Hematopoietic multipotent progenitor cell treated with erythropoietin and hydrocortisone succinate and interleukin-3 and kit ligand, for 17 days (in vitro differentiated cells): Measurements from ENCODE around the gene GPR108.
A peak's percentile ranks its signal among the peaks of the same experiment; 100 is the strongest.

Experiments
- DNase-seq: peaks from one replicate; pipeline ENCODE4 v3.0.0-alpha.2; 2015; ENCODE audit warnings: low spot score

The GPR108 gene

DNA sequence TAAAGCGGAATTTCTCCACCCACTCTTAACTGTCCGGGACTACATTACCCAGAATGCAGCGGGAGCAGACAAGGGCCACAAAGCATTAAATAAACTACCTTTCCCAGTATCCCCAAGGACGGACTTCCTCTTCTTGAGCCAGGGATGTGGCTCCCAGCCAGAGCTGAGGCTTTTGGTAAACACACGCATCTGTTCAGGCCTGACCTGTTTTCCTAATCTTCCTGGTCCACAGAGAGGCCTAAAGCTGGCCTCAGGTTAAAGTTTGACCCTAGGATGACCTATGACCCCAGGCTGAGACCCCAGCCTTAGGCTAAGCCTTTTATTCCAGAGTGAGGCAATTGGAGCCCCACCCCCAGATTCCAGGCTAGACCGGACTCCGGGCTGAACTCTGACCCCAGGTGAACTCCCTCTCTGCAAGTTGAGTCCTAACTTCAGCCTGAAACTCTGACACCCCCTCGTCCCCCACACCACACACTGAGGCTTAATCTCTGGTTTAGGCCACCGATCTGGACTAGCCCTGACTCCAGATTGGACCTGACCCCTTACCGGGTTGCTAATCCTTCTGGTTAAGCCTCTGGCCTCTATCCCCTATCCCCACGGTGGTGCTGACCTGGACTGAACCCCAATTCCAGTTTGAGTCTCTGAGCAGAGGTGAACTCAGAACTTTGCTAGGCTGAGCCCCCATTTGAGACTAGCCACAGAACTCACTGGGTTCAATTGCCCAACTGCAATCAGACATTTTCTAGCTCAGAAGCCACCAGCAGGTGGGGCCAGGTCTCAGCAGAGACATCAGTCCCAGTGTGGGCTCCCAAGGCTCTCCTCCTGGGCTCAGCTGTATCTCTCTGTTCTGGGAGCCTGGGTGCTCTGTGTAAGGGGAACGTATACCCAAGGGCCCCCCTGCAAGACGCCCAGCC is 750 bp upstream of the GPR108 start:
- peak; percentile 87 for DNase-seq

DNA sequence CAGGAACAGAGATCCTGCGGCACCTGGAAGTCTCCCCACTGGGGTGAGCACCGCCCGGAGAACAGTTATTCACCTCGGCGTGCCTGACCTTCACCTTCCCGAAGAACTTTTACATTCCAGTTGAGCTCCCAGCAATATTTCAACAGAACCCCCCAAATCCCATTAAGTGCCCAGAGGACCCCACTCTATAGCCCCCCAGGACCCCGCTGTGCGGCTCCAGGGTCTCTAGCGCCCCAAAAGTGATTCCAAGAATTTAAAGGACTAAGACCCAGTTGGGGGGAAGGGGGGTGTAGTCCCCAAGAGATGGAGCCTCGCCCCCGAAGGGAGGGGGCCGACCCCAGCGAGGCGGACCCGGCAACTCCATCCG is 480 bp downstream of the GPR108 start:
- no peak for DNase-seq

DNA sequence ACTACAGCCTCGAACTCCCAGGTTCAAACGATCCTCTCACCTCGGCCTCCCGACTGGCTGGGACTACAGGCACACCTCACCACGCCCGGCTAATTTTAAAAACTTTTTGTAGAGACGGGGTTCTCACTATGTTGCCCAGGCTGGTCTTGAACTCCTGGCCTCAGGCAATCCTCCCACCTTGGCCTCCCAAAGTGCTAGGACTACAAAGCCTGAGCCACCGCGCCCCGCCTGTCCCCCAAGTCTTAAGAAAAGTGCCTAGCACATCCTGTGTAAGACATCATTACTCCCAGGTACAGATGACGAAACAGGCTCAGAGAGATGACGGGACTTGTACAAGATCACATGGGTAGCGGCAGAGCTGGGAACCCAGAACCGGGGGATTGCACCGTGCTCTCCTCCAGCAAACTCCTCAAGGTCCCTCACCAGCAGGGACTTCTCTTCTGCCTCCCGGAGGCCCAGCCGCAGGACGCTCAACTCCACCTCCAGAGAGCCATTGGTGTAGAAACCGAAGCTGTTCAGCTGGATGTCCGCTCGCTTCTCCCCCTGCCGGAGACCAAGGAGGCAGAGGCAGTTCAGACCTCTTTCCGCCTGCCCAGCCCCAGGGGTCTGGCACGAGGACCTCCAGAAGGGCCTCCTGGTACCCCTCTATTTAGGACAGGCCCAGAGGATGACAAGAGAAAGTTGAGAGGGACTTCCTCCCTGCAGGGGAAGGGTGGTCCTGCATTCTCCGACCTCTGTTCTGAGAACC is 1.0 kb downstream of the GPR108 start:
- peak; percentile 62 for DNase-seq

DNA sequence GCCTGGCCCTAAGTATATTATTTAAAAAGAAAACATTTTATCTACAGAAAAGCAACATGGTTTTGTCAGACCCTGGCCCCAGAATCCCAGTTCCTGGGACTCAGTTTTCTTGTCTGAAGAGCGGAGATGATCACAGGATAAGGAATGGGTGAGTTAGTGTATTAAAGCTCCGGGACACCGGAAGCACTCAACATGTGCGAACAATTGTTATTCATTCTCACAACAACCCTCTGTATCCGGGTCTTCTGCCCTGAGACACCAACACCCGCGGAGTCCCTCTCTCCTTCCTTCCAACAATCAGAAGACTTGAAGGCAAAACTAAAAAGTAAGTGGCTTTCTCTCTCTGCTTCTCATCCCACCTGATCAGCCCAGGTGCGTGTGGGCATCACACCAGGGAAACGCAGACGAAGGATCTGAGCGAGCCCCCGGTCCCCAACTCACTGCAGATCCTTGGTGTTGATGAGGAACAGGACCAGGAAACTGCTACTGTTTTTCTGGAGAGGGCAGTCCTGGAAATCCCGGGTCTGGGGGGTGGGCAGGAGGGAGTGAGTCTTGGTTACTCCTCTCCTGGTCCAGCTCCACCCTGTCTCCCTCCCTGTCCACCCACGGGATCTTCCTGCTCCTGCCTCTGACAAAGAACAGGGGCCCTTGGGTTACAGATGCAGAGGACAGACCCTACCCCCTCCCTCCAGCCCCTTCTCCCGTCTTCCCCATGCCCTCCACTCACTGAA is 2.0 kb downstream of the GPR108 start:
- DNase-seq, result no peak

DNA sequence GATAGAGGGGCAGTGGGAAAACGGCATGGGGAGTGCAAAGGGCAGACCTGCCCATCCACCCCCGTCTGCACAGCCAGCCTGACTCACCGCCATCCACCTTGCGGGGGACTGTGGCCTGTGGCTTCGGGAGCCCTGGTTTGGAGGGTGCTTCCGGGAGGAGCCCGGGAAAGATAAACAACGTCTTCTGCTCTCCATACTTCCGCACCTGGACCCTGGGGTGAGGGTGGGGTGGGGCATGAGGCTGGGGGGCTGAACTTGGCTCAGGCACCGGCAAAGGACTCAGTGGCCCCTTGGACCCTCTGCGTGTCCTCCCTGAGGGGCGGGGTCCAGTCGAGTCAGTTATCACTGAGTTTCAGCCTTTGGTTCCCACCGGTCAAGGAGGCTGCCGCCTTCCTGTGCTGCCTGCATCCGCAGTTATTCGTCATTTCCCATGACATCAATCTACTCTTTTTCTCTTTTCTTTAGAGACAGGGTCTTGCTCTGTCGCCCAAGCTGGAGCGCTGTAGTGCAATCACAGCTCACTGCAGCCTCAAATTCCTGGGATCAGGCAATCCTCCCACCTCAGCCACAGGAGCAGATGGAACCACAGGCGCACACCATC is 3.2 kb downstream of the GPR108 start:
- no peak for DNase-seq

DNA sequence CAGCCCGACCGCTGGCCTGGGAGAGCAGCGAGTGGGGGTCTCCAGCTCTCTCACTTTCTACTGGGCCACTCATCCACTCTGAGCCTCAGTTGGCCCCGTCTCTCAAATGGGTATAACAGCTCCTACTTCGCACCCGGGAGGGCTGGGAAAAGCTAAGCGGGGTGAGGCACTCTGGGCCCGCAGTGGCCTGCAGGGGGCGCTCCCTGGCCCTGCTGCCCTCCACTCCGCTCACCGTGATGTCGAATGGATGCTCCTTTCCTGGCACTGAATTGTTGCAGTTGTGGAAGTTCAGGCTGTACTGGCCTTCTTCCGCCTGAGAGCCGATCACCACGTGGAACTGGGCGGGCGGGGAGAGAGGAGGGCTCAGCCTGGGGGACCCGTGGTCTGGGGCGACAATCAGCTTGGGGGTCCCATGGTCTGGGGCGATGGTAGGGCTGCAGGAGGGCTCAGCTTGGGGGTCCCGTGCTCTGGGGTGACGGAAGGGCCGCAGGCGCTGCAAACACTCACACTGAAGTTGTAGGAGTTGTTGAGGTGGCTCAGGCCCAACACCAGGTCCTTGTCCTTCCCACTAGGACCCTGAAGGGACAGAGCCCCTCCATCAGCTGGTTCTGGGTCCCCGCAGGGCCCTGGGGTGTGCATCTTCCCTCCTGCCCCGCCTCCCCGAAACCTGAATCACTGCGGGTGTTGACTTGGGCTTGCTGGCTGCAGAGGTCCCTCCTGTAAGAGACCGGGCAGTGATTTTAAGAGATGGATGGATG is 3.9 kb downstream of the GPR108 start:
- no peak for DNase-seq

DNA sequence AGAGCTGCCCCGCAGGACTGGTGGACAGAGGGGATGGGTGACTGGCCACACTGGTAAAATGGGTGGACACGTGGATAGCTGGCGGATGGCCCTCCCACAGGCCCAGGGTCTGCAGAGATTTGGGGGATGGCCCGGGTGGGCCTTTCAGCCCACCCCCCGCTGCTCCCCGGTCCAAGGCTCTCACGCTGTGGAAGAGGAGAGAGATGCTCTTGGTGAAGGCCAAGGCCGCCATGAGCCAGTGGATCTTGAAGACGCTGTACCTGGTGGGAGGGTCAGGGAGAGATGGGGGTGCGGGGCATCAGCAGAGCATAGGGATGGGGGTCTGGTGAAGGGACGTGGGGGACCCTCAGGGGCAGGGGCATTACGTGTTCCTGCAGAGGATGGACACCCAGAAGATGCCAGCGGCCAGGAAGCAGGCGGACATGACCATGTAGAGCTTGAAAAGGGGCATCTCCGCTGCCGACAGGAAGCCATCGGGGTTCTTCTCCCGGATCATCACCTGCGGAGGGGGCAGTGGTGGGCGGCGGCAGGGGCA is 4.5 kb downstream of the GPR108 start:
- no peak for DNase-seq

DNA sequence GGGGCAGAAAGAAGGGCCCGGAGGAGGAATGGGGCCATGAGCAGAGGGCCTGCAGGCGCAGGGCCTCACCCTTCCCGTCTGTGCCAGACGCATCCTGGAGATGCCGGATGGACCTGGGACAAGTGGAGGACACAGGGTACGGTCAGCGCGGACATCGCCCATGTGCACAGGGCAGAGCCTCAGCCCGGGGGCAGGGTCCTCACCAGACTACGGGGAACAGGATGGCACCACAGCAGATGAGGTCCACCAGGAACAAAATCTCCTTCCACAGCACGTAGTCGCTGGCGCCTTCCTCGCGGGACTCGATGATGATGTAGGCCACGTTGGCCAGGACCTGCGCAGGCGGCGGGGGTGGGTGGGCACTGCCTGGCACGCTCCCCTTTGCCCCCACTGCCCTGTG is 5.6 kb downstream of the GPR108 start:
- no peak for DNase-seq

DNA sequence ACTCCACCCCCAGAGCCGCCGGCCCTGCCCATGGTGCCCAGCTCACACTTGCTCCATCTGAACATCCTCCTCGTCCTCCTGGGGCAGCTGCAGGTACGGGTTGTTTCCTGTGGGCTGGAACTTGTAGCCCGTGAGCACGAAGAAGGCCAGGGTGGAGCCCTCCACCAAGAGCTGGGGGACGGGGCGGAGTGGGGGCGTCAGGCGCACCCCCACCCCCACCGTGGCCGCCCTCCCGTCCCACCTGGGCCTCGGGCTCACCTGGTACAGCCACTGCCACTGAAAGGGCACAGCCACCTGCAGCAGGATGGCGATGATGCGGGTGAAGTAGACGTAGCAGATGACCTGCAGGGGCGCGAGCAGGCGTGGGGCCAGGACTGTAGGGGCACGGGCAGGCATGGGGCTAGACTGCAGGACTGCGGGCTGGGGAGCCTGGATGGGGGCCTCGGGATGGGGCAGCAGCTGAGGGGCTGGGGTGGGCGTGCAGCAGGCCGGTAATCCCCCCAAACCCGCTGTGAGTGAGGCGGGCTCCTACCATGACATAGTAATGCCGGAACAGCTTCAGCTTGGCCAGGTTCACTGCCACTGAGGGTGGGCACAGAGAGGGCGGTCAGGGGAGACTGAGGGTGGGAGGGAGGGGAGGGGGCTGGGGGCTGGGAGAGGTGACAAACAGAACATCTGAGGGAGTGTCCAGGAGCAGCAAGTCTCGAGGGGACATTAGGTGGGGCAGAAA is 6.3 kb downstream of the GPR108 start:
- no peak for DNase-seq

DNA sequence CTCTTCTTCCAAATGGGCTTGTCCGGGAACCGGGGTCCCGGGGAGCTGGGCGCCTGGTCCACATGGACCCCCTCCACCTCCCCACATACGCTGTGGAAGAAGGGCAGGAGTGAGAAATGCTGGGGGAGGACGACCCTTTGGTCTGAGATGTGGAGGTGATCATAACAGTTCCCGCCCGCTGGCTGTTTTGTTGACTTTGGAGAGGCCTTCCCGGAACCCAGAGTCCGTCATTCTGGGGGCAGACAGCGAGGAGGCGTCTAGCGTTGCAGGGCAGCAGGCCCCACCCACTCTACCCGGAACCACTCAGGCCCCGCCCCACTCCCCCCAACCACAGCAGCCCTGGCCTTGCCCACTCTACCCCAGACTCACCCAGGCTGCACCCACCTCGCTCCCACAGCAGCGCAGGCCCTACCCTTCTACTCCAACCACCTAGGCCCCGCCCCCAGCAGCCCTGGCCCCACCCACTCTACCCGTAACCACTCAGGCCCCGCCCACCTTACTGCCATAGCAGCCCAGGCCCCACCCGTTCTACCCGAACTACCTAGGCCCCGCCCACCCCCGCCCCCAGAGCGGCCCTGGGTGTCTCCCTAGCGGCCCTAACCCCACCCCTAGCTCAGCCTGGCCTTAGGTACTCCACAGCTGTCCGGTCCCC is 7.1 kb downstream of the GPR108 start:
- DNase-seq, result peak; percentile 73

DNA sequence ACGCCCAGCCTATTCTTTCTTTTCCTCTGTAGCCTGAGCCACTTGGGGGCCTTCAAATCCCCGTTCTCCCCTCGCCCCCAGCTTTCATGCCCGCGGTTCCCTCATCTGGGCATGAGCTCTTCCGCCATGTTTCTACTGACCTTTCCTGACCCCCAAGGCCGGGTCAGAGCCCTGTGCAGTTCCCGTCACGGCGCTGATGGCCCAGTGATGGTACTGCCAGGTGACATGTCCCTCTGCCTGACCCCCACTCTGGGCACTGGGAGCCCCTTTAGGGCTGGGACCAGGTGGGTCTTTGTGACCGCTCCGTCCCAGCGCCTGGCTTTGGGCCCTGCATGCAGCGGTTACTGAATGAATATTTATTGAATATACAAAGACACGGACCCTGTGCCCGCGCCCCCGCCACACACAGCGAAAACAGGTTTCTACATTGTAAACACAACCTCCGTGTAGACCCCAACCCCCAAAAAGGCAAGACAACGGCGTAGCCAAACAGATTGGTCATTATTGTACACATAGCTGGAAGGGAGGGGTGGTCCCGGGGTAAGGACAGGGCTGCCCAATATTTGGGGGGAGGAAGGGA is 7.7 kb downstream of the GPR108 start:
- DNase-seq, result no peak

DNA sequence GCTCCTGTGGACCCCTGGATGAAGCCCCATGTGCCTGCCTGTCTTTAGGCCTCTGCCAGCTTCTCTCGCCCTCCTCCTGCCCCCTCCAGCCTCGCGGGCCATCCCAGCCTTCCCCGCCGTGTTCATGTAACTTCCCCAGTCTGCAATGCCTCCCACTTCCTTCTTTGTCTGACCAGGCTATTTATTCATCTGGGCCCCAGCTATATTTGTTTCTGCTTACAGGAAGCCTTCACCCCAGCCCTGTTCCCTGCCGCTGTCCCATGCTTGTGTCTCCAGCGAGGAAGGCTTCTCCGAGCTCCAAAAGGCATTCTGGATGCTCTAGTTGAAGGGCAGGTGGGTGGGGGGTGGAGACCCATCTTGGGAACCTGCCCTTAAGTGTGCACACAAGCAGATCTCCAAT is 9.0 kb downstream of the GPR108 start:
- no peak for DNase-seq

DNA sequence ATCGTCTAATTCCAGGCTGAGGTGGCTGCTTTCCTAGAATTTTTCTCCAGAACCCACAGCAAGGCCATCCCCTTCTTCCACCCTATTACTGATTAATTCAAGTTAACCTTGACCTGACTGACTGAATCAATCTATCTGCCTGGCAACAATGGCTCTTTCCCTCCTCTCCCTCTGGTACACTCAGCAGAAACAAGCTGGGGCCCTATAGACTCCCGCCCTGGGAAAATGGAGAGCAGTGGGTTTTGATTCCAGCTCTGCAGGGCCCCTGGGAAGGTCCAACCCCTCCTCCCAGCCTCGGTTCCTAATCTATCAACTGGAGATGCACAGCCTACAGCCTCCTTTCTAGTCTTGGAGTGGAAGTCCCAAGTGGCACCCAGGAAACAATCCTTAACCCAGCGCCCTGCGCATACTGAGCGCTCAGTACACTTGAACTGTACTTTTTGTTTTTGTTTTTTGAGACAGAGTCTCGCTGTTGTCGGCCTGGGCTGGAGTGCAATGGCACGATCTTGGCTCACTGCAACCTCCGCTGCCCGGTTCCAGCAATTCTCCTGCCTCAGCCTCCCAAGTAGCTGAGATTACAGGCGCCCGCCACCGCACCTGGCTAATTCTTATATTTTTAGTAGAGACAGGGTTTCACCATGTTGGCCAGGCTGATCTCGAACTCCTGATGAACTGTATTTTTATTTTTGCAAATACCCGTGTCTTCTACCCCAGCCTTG is 11.7 kb downstream of the GPR108 start:
- DNase-seq, result no peak

DNA sequence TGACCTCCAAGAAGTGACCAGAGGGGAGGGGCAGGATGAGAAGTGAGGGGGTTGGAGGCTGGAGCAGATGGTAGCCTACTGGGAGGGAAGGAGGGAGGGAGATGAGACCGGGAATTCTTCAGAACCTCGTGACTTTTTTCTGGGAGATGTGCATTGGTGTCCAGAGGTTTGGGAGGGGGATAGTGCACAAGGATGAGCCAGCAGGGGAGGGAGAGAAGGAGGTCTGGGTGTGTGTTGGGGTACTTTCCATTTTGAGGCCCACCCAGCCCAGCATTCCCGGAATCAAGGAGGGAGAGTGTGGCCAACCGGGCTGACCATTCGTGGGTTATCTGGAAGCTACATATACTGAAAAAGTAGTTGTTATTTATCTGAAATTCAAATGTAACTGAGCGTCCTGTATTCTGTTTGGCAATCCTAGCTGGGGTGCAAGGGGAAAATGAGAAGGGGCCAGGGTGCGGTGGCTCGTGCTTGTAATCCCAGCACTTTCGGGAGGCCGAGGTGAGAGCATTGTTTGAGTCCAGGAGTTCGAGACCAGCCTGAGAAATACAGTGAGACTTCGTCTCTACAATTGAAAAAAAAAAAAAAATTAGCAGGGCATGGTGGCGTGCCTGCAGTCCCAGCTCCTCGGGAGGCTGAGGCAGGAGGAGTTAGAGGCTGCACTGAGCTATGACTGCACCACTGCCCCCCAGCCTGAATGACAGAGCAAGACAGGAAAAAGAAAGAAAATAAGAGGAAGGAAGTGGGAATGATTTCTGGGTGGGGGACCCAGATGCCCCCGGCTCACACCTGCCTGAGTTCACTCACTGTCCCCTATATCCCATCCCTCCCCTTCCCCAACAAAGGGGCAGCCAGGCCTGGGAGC is 12.5 kb downstream of the GPR108 start:
- no peak for DNase-seq

DNA sequence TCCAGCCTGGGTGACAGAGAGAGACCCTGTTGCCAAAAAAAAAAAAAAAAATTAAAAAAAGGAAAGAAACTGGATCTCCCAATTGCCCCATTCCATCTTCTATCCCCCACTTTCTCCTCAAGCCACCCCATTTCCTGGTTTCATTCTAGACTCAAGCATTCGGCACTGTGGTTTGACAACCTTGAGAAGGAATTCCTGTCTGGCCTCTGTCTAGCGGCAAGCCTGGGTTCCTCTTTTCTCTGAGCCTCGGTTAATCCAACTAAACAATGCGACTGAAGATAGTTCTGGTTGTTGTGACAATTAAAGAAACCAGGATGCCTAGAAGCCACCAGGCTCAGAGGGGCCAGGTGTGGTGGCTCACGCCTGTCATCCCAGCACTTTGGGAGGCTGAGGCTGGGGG is 13.6 kb downstream of the GPR108 start:
- DNase-seq, result no peak

DNA sequence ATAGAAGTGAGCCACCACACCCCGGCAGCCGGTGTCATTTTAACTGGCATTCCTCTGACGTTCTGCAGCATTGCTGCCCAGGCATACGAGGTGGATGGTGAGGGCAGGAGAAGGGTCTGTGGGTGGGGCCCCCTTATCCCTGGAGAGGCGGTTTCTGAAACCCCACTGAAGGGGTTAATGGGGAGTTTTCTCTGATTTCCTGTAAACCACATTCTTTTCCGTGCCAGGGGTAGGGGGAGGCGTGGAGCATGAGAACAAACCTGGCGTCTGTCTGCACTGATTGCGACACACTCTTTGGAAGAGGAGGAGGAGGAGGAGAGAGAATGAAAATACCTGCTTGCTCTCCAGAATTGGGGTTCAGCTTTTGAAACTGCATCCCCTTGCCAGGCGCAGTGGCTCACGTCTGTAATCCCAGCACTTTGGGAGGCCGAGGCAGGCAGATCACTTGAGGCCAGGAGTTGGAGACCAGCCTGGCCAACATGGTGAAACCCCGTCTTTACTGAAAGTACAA is 14.2 kb downstream of the GPR108 start:
- DNase-seq, result no peak

DNA sequence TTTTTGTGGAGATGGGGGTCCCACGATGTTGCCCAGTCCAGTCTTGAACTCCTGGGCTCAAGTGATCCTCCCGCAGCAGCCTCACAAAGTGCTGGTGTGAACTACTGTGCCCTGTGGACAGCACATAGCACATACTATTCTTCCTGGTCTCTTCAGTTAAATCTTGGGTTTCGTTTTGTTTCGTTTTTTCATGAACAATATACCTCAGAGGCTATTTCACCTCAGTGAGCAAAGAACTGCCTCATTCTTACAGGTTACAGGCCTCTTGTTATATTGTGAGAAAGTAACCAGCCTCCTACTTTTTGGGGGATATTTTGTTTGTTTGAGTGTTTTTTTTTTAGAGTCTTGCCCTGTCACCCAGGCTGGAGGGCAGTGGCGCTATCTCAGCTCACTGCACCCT is 15.6 kb downstream of the GPR108 start:
- no peak for DNase-seq

DNA sequence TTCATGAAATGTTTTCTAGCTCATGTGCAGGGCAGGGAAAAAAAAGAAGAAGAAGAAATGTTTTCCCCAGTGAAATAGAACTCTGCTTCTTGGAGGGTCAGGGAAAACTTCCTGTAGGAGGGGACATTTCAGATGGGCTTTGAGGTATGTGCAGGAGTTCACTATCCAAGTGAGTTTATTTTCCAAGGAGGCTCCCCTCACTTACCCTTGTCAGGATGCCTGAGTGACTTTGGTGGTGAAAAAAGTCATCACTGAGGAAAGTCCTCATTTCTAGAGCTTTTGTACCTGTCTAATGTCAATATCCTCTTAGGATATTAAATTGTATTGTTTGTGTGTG is 16.3 kb downstream of the GPR108 start:
- no peak for DNase-seq
